ENCODE data around the gene NYAP2.

NYAP2 gene

DNA sequence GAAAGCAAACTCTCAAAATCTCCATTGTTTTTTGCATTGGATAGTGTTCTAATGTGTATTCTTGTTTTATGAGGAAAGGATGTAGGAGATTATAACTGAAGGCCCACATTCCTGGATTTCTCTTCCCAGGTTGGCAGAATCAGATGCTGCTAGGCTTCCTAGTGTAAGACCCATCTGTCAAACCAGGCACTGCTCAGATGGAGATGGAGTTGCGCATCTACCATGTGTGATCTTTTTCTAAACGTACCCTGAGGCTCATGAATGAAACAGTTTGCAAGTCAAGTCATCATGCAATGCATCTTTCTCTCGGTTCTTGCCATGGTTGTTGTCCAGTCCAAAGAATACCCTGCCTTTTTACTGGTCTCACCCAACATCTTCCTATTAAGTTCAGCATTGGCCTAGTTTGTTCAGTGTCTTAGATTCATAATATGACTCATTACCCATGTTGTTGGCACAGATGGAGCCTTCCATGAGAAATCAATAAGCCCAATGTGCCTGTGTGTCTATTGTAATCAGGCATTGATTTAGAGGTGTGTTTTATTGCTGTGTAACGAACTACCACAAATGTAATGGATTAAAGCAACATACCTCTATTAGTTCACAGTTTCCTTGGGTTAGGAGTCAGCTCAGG, 127.4 kb downstream of the NYAP2 start:
- Histone ChIP-seq H3K79me2 (ENCODE audit: insufficient read depth, low read depth) (no peaks in the 10 kb centered on the region), H3K9ac (no peak overlapping the region), H3K4me1 (ENCODE audit: low read depth, poor library complexity, severe bottlenecking) (no peaks in the 10 kb centered on the region), H3K27me3 (ENCODE audit: insufficient read depth, low read depth) (no peaks in the 10 kb centered on the region), H3K27ac (no peak overlapping the region), H3K4me3 (IDR thresholded peaks at IDR 0.05; ENCODE audit: insufficient read depth, low read depth, low read length) (no peak overlapping the region), H2AFZ (ENCODE audit: low read depth) (no peak overlapping the region), H3K36me3 (ENCODE audit: insufficient read depth) (no peaks in the 10 kb centered on the region), H4K20me1 (ENCODE audit: insufficient read depth) (no peaks in the 10 kb centered on the region), H3K4me2 (no peak overlapping the region)
- TF ChIP-seq, protein P1, sequence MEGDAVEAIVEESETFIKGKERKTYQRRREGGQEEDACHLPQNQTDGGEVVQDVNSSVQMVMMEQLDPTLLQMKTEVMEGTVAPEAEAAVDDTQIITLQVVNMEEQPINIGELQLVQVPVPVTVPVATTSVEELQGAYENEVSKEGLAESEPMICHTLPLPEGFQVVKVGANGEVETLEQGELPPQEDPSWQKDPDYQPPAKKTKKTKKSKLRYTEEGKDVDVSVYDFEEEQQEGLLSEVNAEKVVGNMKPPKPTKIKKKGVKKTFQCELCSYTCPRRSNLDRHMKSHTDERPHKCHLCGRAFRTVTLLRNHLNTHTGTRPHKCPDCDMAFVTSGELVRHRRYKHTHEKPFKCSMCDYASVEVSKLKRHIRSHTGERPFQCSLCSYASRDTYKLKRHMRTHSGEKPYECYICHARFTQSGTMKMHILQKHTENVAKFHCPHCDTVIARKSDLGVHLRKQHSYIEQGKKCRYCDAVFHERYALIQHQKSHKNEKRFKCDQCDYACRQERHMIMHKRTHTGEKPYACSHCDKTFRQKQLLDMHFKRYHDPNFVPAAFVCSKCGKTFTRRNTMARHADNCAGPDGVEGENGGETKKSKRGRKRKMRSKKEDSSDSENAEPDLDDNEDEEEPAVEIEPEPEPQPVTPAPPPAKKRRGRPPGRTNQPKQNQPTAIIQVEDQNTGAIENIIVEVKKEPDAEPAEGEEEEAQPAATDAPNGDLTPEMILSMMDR (conservative IDR thresholded peaks at IDR 0.05; ENCODE audit: low read depth, low read length) = no peak

DNA sequence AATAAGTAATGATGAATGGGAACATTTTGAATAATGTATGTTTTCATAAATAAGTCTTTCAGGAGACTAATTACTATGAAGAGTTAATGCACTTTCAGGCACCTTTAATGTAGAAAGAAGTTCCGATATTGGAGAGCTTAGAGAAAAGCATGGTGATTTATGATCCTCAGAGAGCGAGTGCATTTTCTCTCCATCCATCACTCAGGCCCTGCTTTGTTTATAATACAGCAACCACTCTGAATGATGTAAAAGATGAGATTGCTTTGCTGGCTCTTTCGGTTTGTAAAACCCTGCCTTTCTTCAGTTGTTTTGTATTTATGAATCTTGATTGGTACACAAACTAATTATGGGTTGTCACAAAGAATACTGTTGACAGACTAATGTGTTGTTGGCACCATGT, 132.0 kb downstream of the NYAP2 start:
- no peak overlapping the region for H3K27ac ChIP-seq
- H3K36me3 ChIP-seq (ENCODE audit: insufficient read depth) = no peaks in the 10 kb centered on the region
- H3K9ac ChIP-seq = no peak overlapping the region
- TF ChIP-seq, protein P1 (conservative IDR thresholded peaks at IDR 0.05; ENCODE audit: low read depth, low read length) = no peak
- H3K4me3 ChIP-seq (IDR thresholded peaks at IDR 0.05; ENCODE audit: insufficient read depth, low read depth, low read length) = no peak overlapping the region
- no peaks in the 10 kb centered on the region for H3K79me2 ChIP-seq (ENCODE audit: insufficient read depth, low read depth)
- no peak overlapping the region for H2AFZ ChIP-seq (ENCODE audit: low read depth)
- H4K20me1 ChIP-seq (ENCODE audit: insufficient read depth) = no peaks in the 10 kb centered on the region
- no peaks in the 10 kb centered on the region for H3K27me3 ChIP-seq (ENCODE audit: insufficient read depth, low read depth)
- H3K4me2 ChIP-seq = no peak overlapping the region
- H3K4me1 ChIP-seq (ENCODE audit: low read depth, poor library complexity, severe bottlenecking) = no peaks in the 10 kb centered on the region

- no peaks in the 10 kb centered on the region for H3K79me2 ChIP-seq (ENCODE audit: insufficient read depth, low read depth)
- no peaks in the 10 kb centered on the region for H3K36me3 ChIP-seq (ENCODE audit: insufficient read depth)
- H3K27me3 ChIP-seq (ENCODE audit: insufficient read depth, low read depth) = no peaks in the 10 kb centered on the region
- H3K4me1 ChIP-seq (ENCODE audit: low read depth, poor library complexity, severe bottlenecking) = no peaks in the 10 kb centered on the region
- no peak overlapping the region for H3K4me3 ChIP-seq (IDR thresholded peaks at IDR 0.05; ENCODE audit: insufficient read depth, low read depth, low read length)
- no peak overlapping the region for H3K27ac ChIP-seq
- H3K9ac ChIP-seq = no peak overlapping the region
- TF ChIP-seq, protein P1 (conservative IDR thresholded peaks at IDR 0.05; ENCODE audit: low read depth, low read length) = no peak
- H3K4me2 ChIP-seq = no peak overlapping the region
- no peaks in the 10 kb centered on the region for H4K20me1 ChIP-seq (ENCODE audit: insufficient read depth)
- H2AFZ ChIP-seq (ENCODE audit: low read depth) = no peak overlapping the region
Observed at GRCh38 chr2:225532096-225532495, 132.6 kb downstream of the NYAP2 start.

DNA sequence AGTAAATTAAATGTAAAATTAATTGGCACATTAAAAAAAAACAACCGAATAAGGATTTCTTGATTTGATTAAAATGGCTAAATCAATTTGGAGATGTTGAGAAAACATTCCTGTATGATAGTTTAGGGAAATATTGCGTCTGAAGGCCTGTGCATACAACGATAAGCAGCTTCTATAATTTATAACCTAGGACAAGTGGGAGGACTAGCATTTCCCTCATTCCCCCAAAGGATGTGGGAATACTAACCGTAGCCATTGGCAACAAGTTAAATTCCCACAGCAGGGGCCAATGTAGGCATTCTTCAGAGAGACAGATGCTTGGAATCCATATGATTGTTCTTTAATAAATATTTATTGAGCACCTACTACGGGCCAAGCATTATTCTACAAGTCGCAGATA, 134.5 kb downstream of the NYAP2 start:
- H3K36me3 ChIP-seq (ENCODE audit: insufficient read depth) = no peaks in the 10 kb centered on the region
- H3K4me1 ChIP-seq (ENCODE audit: low read depth, poor library complexity, severe bottlenecking) = no peaks in the 10 kb centered on the region
- H3K27me3 ChIP-seq (ENCODE audit: insufficient read depth, low read depth) = no peaks in the 10 kb centered on the region
- no peak overlapping the region for H3K9ac ChIP-seq
- no peak overlapping the region for H2AFZ ChIP-seq (ENCODE audit: low read depth)
- H4K20me1 ChIP-seq (ENCODE audit: insufficient read depth) = no peaks in the 10 kb centered on the region
- H3K27ac ChIP-seq = no peak overlapping the region
- H3K4me3 ChIP-seq (IDR thresholded peaks at IDR 0.05; ENCODE audit: insufficient read depth, low read depth, low read length) = no peak overlapping the region
- no peak overlapping the region for H3K4me2 ChIP-seq
- no peaks in the 10 kb centered on the region for H3K79me2 ChIP-seq (ENCODE audit: insufficient read depth, low read depth)
- TF ChIP-seq, protein P1 (conservative IDR thresholded peaks at IDR 0.05; ENCODE audit: low read depth, low read length) = no peak

Data from KMS-11 (cell line).